HG02870 (cell line): Measurements from ENCODE around the gene APLP2.

Experiments used
- ATAC-seq: cut with Tn5 transposase; IDR thresholded peaks from one replicate; pipeline ENCODE4 v1.9.1; 2021; ENCODE audit warnings: mild to moderate bottlenecking, moderate library complexity; ENCODE audit not compliant: unreplicated experiment

The APLP2 gene

GRCh38 chr11:130054966-130055365 is 14.7 kb upstream of the APLP2 start:
- no peak for ATAC-seq

- ATAC-seq: no peak
These were observed 14.1 kb upstream of the APLP2 start for GRCh38 chr11:130055617-130056016.

GRCh38 chr11:130061017-130061416 is 8.7 kb upstream of the APLP2 start:
- ATAC-seq: no peak

GRCh38 chr11:130062026-130062425 is 7.7 kb upstream of the APLP2 start:
- ATAC-seq: no peak

GRCh38 chr11:130063451-130063850 is 6.2 kb upstream of the APLP2 start:
- ATAC-seq: no peak

- ATAC-seq: no peak
These were observed 5.1 kb upstream of the APLP2 start for GRCh38 chr11:130064596-130064995.

GRCh38 chr11:130066338-130066737 is 3.4 kb upstream of the APLP2 start:
- no peak for ATAC-seq

- no peak for ATAC-seq
These were observed 1.1 kb upstream of the APLP2 start for GRCh38 chr11:130068546-130068985.

GRCh38 chr11:130068986-130069658 is 572 bp upstream of the APLP2 start:
- peak; percentile 35 for ATAC-seq

GRCh38 chr11:130070109-130070845 is 583 bp downstream of the APLP2 start:
- peak; percentile 21 for ATAC-seq

GRCh38 chr11:130070846-130071200 is 1.1 kb downstream of the APLP2 start:
- no peak for ATAC-seq

- ATAC-seq: no peak
These were observed 1.6 kb downstream of the APLP2 start for GRCh38 chr11:130071211-130071712.

GRCh38 chr11:130074736-130075135 is 5.0 kb downstream of the APLP2 start:
- no peak for ATAC-seq

- ATAC-seq: no peak
These were observed 7.2 kb downstream of the APLP2 start for GRCh38 chr11:130076778-130077481.

GRCh38 chr11:130077671-130078070 is 8.0 kb downstream of the APLP2 start:
- ATAC-seq: no peak

- ATAC-seq: no peak
These were observed 8.4 kb downstream of the APLP2 start for GRCh38 chr11:130078080-130078479.

GRCh38 chr11:130085671-130086290 is 16.1 kb downstream of the APLP2 start:
- ATAC-seq: no peak

- no peak for ATAC-seq
These were observed 17.0 kb downstream of the APLP2 start for GRCh38 chr11:130086669-130087068.

GRCh38 chr11:130087294-130087926 is 17.7 kb downstream of the APLP2 start:
- ATAC-seq: no peak

GRCh38 chr11:130088217-130088616 is 18.5 kb downstream of the APLP2 start:
- ATAC-seq: no peak
